KMS-11 (cell line): ENCODE data around the gene RBM42.
A peak's percentile ranks its signal among the peaks of the same experiment; 100 is the strongest.
"Not testable (repeated sequence)": the region's sequence is repeated elsewhere in the genome, so short reads cannot be mapped to it uniquely, and the experiment has no call there.

Source experiments
- H2AFZ ChIP-seq: fragments of 200-600 bp; sonication (generic); 2 replicates; pipeline ENCODE4 v1.6.1; 2016; ENCODE audit warnings: antibody characterized with exemption, mixed run types, low read depth
- H3K27ac ChIP-seq: fragments of 200-600 bp; sonication (generic); 2 replicates; pipeline ENCODE4 v1.6.1; 2016; ENCODE audit warnings: mild to moderate bottlenecking, mixed run types
- H3K27me3 ChIP-seq: fragments of 200-600 bp; sonication (generic); 2 replicates; pipeline ENCODE4 v1.6.1; 2017; ENCODE audit warnings: mild to moderate bottlenecking, low read depth, mixed run types, moderate library complexity; ENCODE audit not compliant: insufficient read depth
- H3K36me3 ChIP-seq: fragments of 200-600 bp; sonication (generic); 2 replicates; pipeline ENCODE4 v1.6.1; 2017; ENCODE audit warnings: mild to moderate bottlenecking, mixed run types; ENCODE audit not compliant: insufficient read depth
- H3K4me1 ChIP-seq: fragments of 200-600 bp; sonication (generic); 2 replicates; pipeline ENCODE4 v1.6.1; 2016; ENCODE audit warnings: mild to moderate bottlenecking, low read depth, mixed run types; ENCODE audit not compliant: poor library complexity, severe bottlenecking
- H3K4me2 ChIP-seq: fragments of 200-600 bp; sonication (generic); 2 replicates; pipeline ENCODE4 v1.7.0; 2016; ENCODE audit warnings: mild to moderate bottlenecking, mixed run types
- H3K4me3 ChIP-seq: fragments of 200-600 bp; sonication (generic); IDR thresholded peaks from 2 replicates; pipeline ENCODE4 v1.6.1; 2017; ENCODE audit warnings: low read depth, low read length, mixed read lengths; ENCODE audit not compliant: insufficient read depth
- H3K79me2 ChIP-seq: fragments of 200-600 bp; sonication (generic); 2 replicates; pipeline ENCODE4 v1.6.1; 2016; ENCODE audit warnings: low read depth, mixed run types; ENCODE audit not compliant: insufficient read depth
- H3K9ac ChIP-seq: fragments of 200-600 bp; sonication (generic); 2 replicates; pipeline ENCODE4 v1.6.1; 2016; ENCODE audit warnings: mild to moderate bottlenecking, mixed run types
- H4K20me1 ChIP-seq: fragments of 200-600 bp; sonication (generic); 2 replicates; pipeline ENCODE4 v1.6.1; 2016; ENCODE audit warnings: mild to moderate bottlenecking, mixed run types; ENCODE audit not compliant: insufficient read depth
- CTCF ChIP-seq: fragments of 200-600 bp; sonication (generic); conservative IDR thresholded peaks from 2 replicates; pipeline ENCODE4 v1.6.1; 2017; ENCODE audit warnings: low read depth, mild to moderate bottlenecking, antibody characterized with exemption, low read length, moderate library complexity, mixed read lengths

Gene RBM42

GRCh38 chr19:35590875-35591274, 38.0 kb upstream of the RBM42 start:
- H3K27ac ChIP-seq: no peak overlapping the region
- TF ChIP-seq CTCF: no peak
- no peaks in the 10 kb centered on the region for H3K79me2 ChIP-seq
- no peak overlapping the region for H3K9ac ChIP-seq
- no peak overlapping the region for H2AFZ ChIP-seq
- no peaks in the 10 kb centered on the region for H4K20me1 ChIP-seq
- H3K4me1 ChIP-seq: no peaks in the 10 kb centered on the region
- H3K27me3 ChIP-seq: peaks cover 12% of the 10 kb centered on the region; the same call in 1 of the 2 replicates
- H3K4me2 ChIP-seq: no peak overlapping the region
- no peak overlapping the region for H3K4me3 ChIP-seq
- H3K36me3 ChIP-seq: no peaks in the 10 kb centered on the region

GRCh38 chr19:35592226-35592625, 36.6 kb upstream of the RBM42 start:
- Histone ChIP-seq H4K20me1 (no peaks in the 10 kb centered on the region), H3K27me3 (peaks cover 12% of the 10 kb centered on the region; the same call in 1 of the 2 replicates), H3K79me2 (no peaks in the 10 kb centered on the region), H2AFZ (no peak overlapping the region), H3K4me2 (no peak overlapping the region), H3K27ac (no peak overlapping the region), H3K4me3 (no peak overlapping the region), H3K36me3 (no peaks in the 10 kb centered on the region), H3K4me1 (no peaks in the 10 kb centered on the region), H3K9ac (no peak overlapping the region)
- no peak for TF ChIP-seq CTCF

GRCh38 chr19:35595026-35595425, 33.8 kb upstream of the RBM42 start:
- H3K27ac ChIP-seq, H3K4me1 ChIP-seq, H3K9ac ChIP-seq, H4K20me1 ChIP-seq, H3K4me2 ChIP-seq, H3K79me2 ChIP-seq, H2AFZ ChIP-seq, H3K36me3 ChIP-seq, H3K4me3 ChIP-seq: not testable (repeated sequence)
- peaks cover 21% of the 10 kb centered on the region; the same call in 1 of the 2 replicates for H3K27me3 ChIP-seq

- Histone ChIP-seq H3K27ac (no peak overlapping the region), H3K27me3 (peaks cover 21% of the 10 kb centered on the region; the same call in 1 of the 2 replicates), H3K79me2 (no peaks in the 10 kb centered on the region), H3K36me3 (no peaks in the 10 kb centered on the region), H3K4me3 (no peak overlapping the region), H4K20me1 (no peaks in the 10 kb centered on the region), H2AFZ (no peak overlapping the region), H3K4me1 (no peaks in the 10 kb centered on the region), H3K9ac (no peak overlapping the region), H3K4me2 (no peak overlapping the region)
- TF ChIP-seq CTCF: no peak
Observed at GRCh38 chr19:35595928-35596327, 32.9 kb upstream of the RBM42 start.

- H3K4me1 ChIP-seq: no peaks in the 10 kb centered on the region
- H4K20me1 ChIP-seq: no peaks in the 10 kb centered on the region
- H3K27me3 ChIP-seq: peaks cover 26% of the 10 kb centered on the region; the same call in 1 of the 2 replicates
- H2AFZ ChIP-seq: 0 out of 2 replicates have a peak overlapping the region, but pooled peaks have one; percentile 23
- H3K36me3 ChIP-seq: no peaks in the 10 kb centered on the region
- no peak for TF ChIP-seq CTCF
- H3K4me3 ChIP-seq: no peak overlapping the region
- H3K4me2 ChIP-seq: no peak overlapping the region
- no peaks in the 10 kb centered on the region for H3K79me2 ChIP-seq
- no peak overlapping the region for H3K27ac ChIP-seq
- no peak overlapping the region for H3K9ac ChIP-seq
Observed at GRCh38 chr19:35596366-35596999, 32.4 kb upstream of the RBM42 start.
